Occipital lobe (tissue), 2 donors: ENCODE results near the gene CXCR4. TPM values are rescaled to one million over a fixed set of nuclear protein-coding genes. Genes with fewer than 3 reads are reported as not detected.
"Not testable (repeated sequence)": the region's sequence is repeated elsewhere in the genome, so short reads cannot be mapped to it uniquely, and the experiment has no call there.

Experiments
- DNase-seq: peaks from one replicate; lab custom pipeline; 2025; lab: John Stamatoyannopoulos, UW
- total RNA-seq: library from RNA; depleted of rRNA; stranded (reverse); fragments of >200 nt; gene quantifications from one replicate; pipeline ENCODE4 v1.2.3, GENCODE V29; 2014

CXCR4 gene
- total RNA-seq, 1 donor from 2014 or later: 115 TPM

GRCh38 chr2:136077107-136077506 lies 40.8 kb downstream of the CXCR4 start:
- no peak for DNase-seq

GRCh38 chr2:136075476-136075875 lies 42.5 kb downstream of the CXCR4 start:
- DNase-seq: no peak

- DNase-seq: no peak
Observed at GRCh38 chr2:136072621-136073020, 45.3 kb downstream of the CXCR4 start.

DNA sequence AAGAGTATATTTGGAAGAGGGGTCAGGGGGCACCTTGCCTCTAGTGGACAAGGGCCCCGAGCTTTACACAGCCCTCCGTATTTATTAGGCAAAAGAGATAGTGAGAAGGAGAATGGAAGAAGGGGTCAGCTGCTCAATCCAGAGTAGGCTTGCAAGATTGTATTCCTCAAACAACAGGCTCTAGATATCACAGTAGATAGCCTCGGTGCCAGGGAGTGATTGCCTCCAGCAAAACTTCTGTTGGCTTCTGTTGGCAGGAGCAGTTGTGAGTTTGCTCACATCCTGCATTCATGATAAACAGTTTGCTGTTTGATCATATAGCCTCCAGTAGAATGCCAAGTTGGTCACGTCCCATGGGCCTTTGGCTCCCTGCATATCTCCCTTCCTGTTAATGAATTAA lies 46.1 kb downstream of the CXCR4 start:
- DNase-seq: not testable (repeated sequence)

- DNase-seq: no peak
Observed at GRCh38 chr2:136070913-136071312, 47.0 kb downstream of the CXCR4 start.

GRCh38 chr2:136069773-136070172 lies 48.2 kb downstream of the CXCR4 start:
- no peak for DNase-seq

DNA sequence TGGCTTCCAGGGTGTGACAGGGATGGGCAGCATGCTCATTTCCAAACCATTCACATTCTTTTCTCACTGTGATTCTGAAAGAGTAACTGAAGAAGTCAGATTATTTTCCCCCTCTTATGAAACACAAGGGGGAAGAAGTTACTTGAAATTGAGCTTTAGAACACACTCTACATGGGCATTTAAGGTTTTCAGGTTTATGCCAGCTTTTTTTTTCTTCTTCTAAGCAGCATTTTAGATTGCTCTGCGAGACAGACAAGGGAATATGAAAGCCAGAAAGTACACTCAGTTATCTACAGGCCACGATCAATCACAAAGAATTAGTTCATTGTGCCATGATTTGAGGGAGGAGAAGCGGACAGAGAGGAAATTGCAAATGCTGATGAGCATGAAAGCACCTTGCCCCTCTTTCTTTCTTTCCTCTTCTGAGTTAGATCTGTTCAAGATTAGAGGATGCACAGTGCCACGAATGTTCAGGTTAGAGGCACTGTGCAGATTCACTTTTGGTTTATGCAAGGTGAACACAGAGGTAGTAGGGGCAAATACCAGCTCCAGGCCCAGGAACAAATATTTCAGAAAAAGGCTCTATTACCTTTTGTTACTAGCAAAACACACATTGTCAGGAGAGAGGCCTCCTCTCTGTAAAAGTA lies 49.2 kb downstream of the CXCR4 start:
- no peak for DNase-seq

- DNase-seq: no peak
Observed at GRCh38 chr2:136067897-136068580, 49.9 kb downstream of the CXCR4 start.

GRCh38 chr2:136067459-136067858 lies 50.5 kb downstream of the CXCR4 start:
- DNase-seq: no peak

DNA sequence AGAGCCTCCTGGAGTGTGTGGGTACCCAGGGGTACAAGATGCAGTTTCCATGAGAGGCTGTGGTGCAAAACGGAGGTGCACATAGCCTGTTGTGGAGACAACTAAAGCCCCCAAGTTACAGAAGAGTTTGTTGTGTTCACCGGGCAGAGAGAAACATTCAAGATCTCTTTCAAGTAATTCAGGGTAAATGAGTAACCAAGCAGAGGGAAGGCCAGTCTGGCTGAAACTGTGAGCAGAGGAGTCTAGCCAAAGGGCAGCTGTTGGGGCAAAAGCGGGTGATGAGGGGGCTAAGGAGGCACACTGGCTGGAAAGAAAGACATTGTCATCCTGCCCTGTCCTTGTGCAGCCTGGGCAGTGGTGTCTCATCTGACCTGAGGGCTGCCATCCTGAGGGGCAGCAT lies 52.0 kb downstream of the CXCR4 start:
- DNase-seq: no peak

DNA sequence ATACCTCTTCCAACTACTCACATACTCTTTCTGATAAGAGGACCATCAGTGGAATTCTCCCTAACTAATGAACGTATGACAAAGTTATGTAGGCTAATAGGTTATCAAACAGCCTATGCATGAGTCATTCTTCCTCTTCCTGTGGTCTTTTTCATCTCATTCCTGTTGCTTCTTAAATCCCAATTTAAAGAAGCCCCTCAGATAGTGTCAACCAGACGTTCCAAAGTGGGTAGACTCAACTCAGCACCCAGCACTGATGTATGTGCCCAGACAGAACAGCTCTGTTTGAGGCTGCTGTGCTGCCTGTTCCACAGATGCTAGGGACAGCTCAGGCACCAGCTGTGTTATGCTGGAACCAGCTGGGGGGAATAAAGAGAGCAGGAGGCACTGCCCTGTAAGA lies 52.6 kb downstream of the CXCR4 start:
- DNase-seq: no peak

Other genes starting within 250 kb of the CXCR4 start
- 18.9 TPM for gene MCM6, start 241.7 kb downstream of the CXCR4 start, total RNA-seq
- 68.0 TPM for gene DARS1, start 132.5 kb downstream of the CXCR4 start, total RNA-seq